Brain microvascular endothelial cell (primary cell): Measurements from ENCODE around the gene ANGPTL3.
"Not testable (repeated sequence)": the region's sequence is repeated elsewhere in the genome, so short reads cannot be mapped to it uniquely, and the experiment has no call there.

Source experiments
- DNase-seq: peaks from one replicate; pipeline ENCODE4 v3.0.0-alpha.2; 2020
- H3K27ac ChIP-seq: fragments of 250-450 bp; sonication (Bioruptor Pico); 2 replicates; pipeline ENCODE4 v1.5.1; 2020; ENCODE audit warnings: mild to moderate bottlenecking, moderate library complexity
- H3K27me3 ChIP-seq: fragments of 250-450 bp; sonication (Bioruptor Pico); replicated peaks from 2 replicates; pipeline ENCODE4 v1.5.1; 2020; ENCODE audit warnings: mild to moderate bottlenecking
- H3K36me3 ChIP-seq: fragments of 250-450 bp; sonication (Bioruptor Pico); replicated peaks from 2 replicates; pipeline ENCODE4 v1.5.1; 2020; ENCODE audit warnings: mild to moderate bottlenecking
- H3K4me3 ChIP-seq: 2 replicates; pipeline ENCODE4 v1.5.1; 2011; ENCODE audit warnings: low read depth, mild to moderate bottlenecking, control low read depth, low read length, moderate library complexity
- in situ Hi-C: cut with HindIII; loops from 2 replicates; pipeline ENCODE4 v1.10.0; 2017; ENCODE audit warnings: low sequenced_read_pairs, low pct_ligation_motif_present
- TF ChIP-seq, protein P1 (sequence below): IDR thresholded peaks from 2 replicates; pipeline ENCODE4 v1.5.1; 2011; ENCODE audit warnings: low read depth, mild to moderate bottlenecking, moderate library complexity, low read length, control low read depth, inconsistent platforms; ENCODE audit errors: missing control alignments

ANGPTL3 gene

DNA sequence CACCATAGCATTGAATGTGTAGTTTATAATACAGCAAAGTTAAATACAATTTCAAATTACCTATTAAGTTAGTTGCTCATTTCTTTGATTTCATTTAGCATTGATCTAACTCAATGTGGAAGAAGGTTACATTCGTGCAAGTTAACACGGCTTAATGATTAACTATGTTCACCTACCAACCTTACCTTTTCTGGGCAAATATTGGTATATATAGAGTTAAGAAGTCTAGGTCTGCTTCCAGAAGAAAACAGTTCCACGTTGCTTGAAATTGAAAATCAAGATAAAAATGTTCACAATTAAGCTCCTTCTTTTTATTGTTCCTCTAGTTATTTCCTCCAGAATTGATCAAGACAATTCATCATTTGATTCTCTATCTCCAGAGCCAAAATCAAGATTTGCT, at the start of gene ANGPTL3:
Gene ANGPTL3 (plus strand): TSS at position 240 of the 400 bp plus-strand sequence. CDS start 47 bp downstream, at position 287.
- no peak for DNase-seq
- in situ Hi-C loops, result no loop called here
- H3K4me3 ChIP-seq, result no peak within 1 kb of the TSS

GRCh38 chr1:62561306-62561705, 36.0 kb upstream of the ANGPTL3 start:
- no peak for DNase-seq
- in situ Hi-C loops, result no loop called here
- no peak overlapping the region for H3K4me3 ChIP-seq
- peaks cover 6% of the 10 kb centered on the region for H3K36me3 ChIP-seq
- TF ChIP-seq, protein P1, sequence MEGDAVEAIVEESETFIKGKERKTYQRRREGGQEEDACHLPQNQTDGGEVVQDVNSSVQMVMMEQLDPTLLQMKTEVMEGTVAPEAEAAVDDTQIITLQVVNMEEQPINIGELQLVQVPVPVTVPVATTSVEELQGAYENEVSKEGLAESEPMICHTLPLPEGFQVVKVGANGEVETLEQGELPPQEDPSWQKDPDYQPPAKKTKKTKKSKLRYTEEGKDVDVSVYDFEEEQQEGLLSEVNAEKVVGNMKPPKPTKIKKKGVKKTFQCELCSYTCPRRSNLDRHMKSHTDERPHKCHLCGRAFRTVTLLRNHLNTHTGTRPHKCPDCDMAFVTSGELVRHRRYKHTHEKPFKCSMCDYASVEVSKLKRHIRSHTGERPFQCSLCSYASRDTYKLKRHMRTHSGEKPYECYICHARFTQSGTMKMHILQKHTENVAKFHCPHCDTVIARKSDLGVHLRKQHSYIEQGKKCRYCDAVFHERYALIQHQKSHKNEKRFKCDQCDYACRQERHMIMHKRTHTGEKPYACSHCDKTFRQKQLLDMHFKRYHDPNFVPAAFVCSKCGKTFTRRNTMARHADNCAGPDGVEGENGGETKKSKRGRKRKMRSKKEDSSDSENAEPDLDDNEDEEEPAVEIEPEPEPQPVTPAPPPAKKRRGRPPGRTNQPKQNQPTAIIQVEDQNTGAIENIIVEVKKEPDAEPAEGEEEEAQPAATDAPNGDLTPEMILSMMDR, result no peak
- no peaks in the 10 kb centered on the region for H3K27me3 ChIP-seq
- H3K27ac ChIP-seq, result no peak overlapping the region

More for the DNA sequence above, at the start of gene ANGPTL3:
- Histone ChIP-seq H3K36me3 (no peaks in the 10 kb centered on the region), H3K27me3 (no peaks in the 10 kb centered on the region), H3K27ac (no peak within 1 kb of the TSS)
- TF ChIP-seq, protein P1, result no peak

DNA sequence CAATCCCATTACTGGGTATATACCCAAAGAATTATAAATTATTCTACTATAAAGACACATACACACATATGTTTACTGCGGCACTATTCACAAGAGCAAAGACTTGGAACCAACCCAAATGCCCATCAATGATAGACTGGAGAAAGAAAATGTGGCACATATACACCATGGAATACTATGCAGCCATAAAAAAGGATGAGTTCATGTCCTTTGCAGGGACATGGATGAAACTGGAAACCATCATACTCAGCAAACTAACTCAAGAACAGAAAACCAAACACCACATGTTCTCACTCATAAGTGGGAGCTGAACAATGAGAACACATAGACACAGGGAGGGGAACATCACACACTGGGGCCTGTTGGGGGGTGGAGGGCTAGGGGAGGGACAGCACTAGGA, 30.1 kb upstream of the ANGPTL3 start:
- H3K27me3 ChIP-seq, in situ Hi-C loops, H3K4me3 ChIP-seq, H3K36me3 ChIP-seq, DNase-seq, H3K27ac ChIP-seq: not testable (repeated sequence)

DNA sequence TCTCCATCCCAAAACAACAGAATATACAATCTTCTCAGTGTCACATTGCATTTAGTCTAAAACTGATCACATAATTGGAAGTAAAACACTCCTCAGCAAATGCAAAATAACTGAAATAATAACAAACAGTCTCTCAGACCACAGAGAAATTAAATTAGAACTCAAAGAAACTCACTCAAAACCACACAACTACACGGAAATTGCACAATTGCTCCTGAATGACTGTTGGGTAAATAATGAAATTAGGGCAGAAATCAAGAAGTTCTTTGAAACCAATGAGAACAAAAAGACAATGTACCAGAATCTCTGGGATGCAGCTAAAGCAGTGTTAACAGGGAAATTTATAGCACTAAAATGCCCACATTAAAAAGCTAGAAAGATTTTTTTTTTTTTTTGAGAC, 29.4 kb upstream of the ANGPTL3 start:
- in situ Hi-C loops, H3K36me3 ChIP-seq, H3K27ac ChIP-seq, DNase-seq, H3K27me3 ChIP-seq, H3K4me3 ChIP-seq: not testable (repeated sequence)

DNA sequence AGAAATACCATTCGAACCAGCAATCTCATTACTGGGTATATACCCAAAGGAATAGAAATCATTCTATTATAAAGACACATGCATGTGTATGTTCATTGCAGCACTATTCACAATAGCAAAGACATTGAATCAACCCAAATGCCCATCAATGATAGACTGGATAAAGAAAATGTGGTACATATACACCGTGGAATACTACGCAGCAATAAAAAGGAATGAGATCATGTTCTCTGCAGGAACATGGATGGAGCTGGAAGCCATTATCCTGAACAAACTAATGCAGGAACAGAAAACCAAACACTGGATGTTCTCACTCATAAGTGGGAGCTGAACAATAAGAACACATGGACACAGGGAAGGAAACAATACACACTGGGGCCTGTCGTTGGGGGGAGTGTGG, 25.8 kb upstream of the ANGPTL3 start:
- H3K4me3 ChIP-seq, H3K36me3 ChIP-seq, DNase-seq, H3K27me3 ChIP-seq, in situ Hi-C loops, H3K27ac ChIP-seq: not testable (repeated sequence)

GRCh38 chr1:62572476-62572875, 24.8 kb upstream of the ANGPTL3 start:
- Histone ChIP-seq H3K27ac (no peak overlapping the region), H3K27me3 (no peaks in the 10 kb centered on the region), H3K36me3 (peaks cover 2% of the 10 kb centered on the region), H3K4me3 (no peak overlapping the region)
- TF ChIP-seq, protein P1, result no peak
- in situ Hi-C loops, result no loop called here
- DNase-seq, result no peak

- no peaks in the 10 kb centered on the region for H3K27me3 ChIP-seq
- H3K27ac ChIP-seq, result no peak overlapping the region
- TF ChIP-seq, protein P1, result no peak
- H3K4me3 ChIP-seq, result no peak overlapping the region
- no peak for DNase-seq
- peaks cover 2% of the 10 kb centered on the region for H3K36me3 ChIP-seq
- in situ Hi-C loops, result no loop called here
Observed at GRCh38 chr1:62573675-62574074, 23.6 kb upstream of the ANGPTL3 start.
